NOMO-1 treated with DMSO at 0.1 percent for 48 hours (cell line): ENCODE data around the gene HNRNPH3.
A peak's percentile ranks its signal among the peaks of the same experiment; 100 is the strongest.

Experiments used
- DNase-seq: peaks from one replicate; lab custom pipeline; 2025; ENCODE audit not compliant: unreplicated experiment; lab: John Stamatoyannopoulos, UW

The HNRNPH3 gene

GRCh38 chr10:68330852-68331454 is 911 bp upstream of the HNRNPH3 start:
- DNase-seq: peak; percentile 85

- peak; percentile 60 for DNase-seq
Measured at GRCh38 chr10:68332259-68333057, 594 bp downstream of the HNRNPH3 start, which contains the start of gene PBLD. TSS of gene PBLD (minus strand) at chr10:68332928. CDS start at chr10:68306844, 26,084 bp downstream.

GRCh38 chr10:68333058-68333395 is 1.2 kb downstream of the HNRNPH3 start:
- DNase-seq: no peak

- no peak for DNase-seq
Measured at GRCh38 chr10:68333440-68334431, 1.9 kb downstream of the HNRNPH3 start.

- DNase-seq: no peak
Measured at GRCh38 chr10:68334672-68335467, 3.0 kb downstream of the HNRNPH3 start.

GRCh38 chr10:68336754-68337351 is 5.0 kb downstream of the HNRNPH3 start:
- no peak for DNase-seq

- DNase-seq: no peak
Measured at GRCh38 chr10:68340358-68341080, 8.7 kb downstream of the HNRNPH3 start.

- no peak for DNase-seq
Measured at GRCh38 chr10:68342909-68343516, 11.1 kb downstream of the HNRNPH3 start.

GRCh38 chr10:68345621-68346020 is 13.8 kb downstream of the HNRNPH3 start:
- no peak for DNase-seq

- no peak for DNase-seq
Measured at GRCh38 chr10:68346774-68347173, 14.9 kb downstream of the HNRNPH3 start.

- peak; percentile 20 for DNase-seq
Measured at GRCh38 chr10:68348265-68348741, 16.4 kb downstream of the HNRNPH3 start.

GRCh38 chr10:68353537-68353936 is 21.7 kb downstream of the HNRNPH3 start:
- no peak for DNase-seq

- no peak for DNase-seq
Measured at GRCh38 chr10:68359189-68359588, 27.3 kb downstream of the HNRNPH3 start.

GRCh38 chr10:68362590-68362989 is 30.7 kb downstream of the HNRNPH3 start:
- peak; percentile 20 for DNase-seq

- DNase-seq: no peak
Measured at GRCh38 chr10:68364101-68364886, 32.4 kb downstream of the HNRNPH3 start.

- no peak for DNase-seq
Measured at GRCh38 chr10:68365611-68366010, 33.7 kb downstream of the HNRNPH3 start.

GRCh38 chr10:68366600-68366999 is 34.7 kb downstream of the HNRNPH3 start:
- DNase-seq: no peak

GRCh38 chr10:68367121-68367520 is 35.3 kb downstream of the HNRNPH3 start:
- no peak for DNase-seq
